Measurements from ENCODE around the gene SNTG2. TPM values are rescaled to one million over a fixed set of nuclear protein-coding genes. Genes with fewer than 3 reads are reported as not detected.

Gene SNTG2
- total RNA-seq, 1 donor from 2014 or later, result 7.7 TPM

GRCh38 chr2:1233281-1233680 lies 282.6 kb downstream of the SNTG2 start:
- DNase-seq, result no peak
- no peak for TF ChIP-seq CTCF (IDR thresholded peaks at IDR 0.05; ENCODE audit: partially characterized antibody, unreplicated experiment)
- Mint-ChIP-seq H3K36me3 (ENCODE audit: unreplicated experiment) (no peaks in the 10 kb centered on the region), H3K27me3 (ENCODE audit: unreplicated experiment) (no peaks in the 10 kb centered on the region), H3K4me3 (ENCODE audit: unreplicated experiment) (no peak overlapping the region), H3K9me3 (ENCODE audit: unreplicated experiment) (peaks cover 2% of the 10 kb centered on the region), H3K27ac (ENCODE audit: unreplicated experiment) (no peak overlapping the region), H3K4me1 (ENCODE audit: low read depth, unreplicated experiment) (no peaks in the 10 kb centered on the region)

GRCh38 chr2:1234731-1235308 lies 284.2 kb downstream of the SNTG2 start:
- Mint-ChIP-seq H3K27me3 (ENCODE audit: unreplicated experiment) (no peaks in the 10 kb centered on the region), H3K9me3 (ENCODE audit: unreplicated experiment) (peaks cover 2% of the 10 kb centered on the region), H3K27ac (ENCODE audit: unreplicated experiment) (no peak overlapping the region), H3K36me3 (ENCODE audit: unreplicated experiment) (no peaks in the 10 kb centered on the region), H3K4me1 (ENCODE audit: low read depth, unreplicated experiment) (no peaks in the 10 kb centered on the region), H3K4me3 (ENCODE audit: unreplicated experiment) (no peak overlapping the region)
- no peak for TF ChIP-seq CTCF (IDR thresholded peaks at IDR 0.05; ENCODE audit: partially characterized antibody, unreplicated experiment)
- DNase-seq, result no peak

GRCh38 chr2:1235806-1236205 lies 285.2 kb downstream of the SNTG2 start:
- no peaks in the 10 kb centered on the region for H3K27me3 Mint-ChIP-seq (ENCODE audit: unreplicated experiment)
- H3K4me3 Mint-ChIP-seq (ENCODE audit: unreplicated experiment), result no peak overlapping the region
- peaks cover 2% of the 10 kb centered on the region for H3K9me3 Mint-ChIP-seq (ENCODE audit: unreplicated experiment)
- no peak for DNase-seq
- no peaks in the 10 kb centered on the region for H3K4me1 Mint-ChIP-seq (ENCODE audit: low read depth, unreplicated experiment)
- TF ChIP-seq CTCF (IDR thresholded peaks at IDR 0.05; ENCODE audit: partially characterized antibody, unreplicated experiment), result no peak
- no peaks in the 10 kb centered on the region for H3K36me3 Mint-ChIP-seq (ENCODE audit: unreplicated experiment)
- no peak overlapping the region for H3K27ac Mint-ChIP-seq (ENCODE audit: unreplicated experiment)

- H3K4me3 Mint-ChIP-seq (ENCODE audit: unreplicated experiment), result no peak overlapping the region
- TF ChIP-seq CTCF (IDR thresholded peaks at IDR 0.05; ENCODE audit: partially characterized antibody, unreplicated experiment), result no peak
- H3K4me1 Mint-ChIP-seq (ENCODE audit: low read depth, unreplicated experiment), result no peaks in the 10 kb centered on the region
- no peak for DNase-seq
- H3K27me3 Mint-ChIP-seq (ENCODE audit: unreplicated experiment), result no peaks in the 10 kb centered on the region
- peaks cover 2% of the 10 kb centered on the region for H3K9me3 Mint-ChIP-seq (ENCODE audit: unreplicated experiment)
- H3K27ac Mint-ChIP-seq (ENCODE audit: unreplicated experiment), result no peak overlapping the region
- no peaks in the 10 kb centered on the region for H3K36me3 Mint-ChIP-seq (ENCODE audit: unreplicated experiment)
These were observed 286.0 kb downstream of the SNTG2 start for GRCh38 chr2:1236606-1237005.

- Mint-ChIP-seq H3K4me3 (ENCODE audit: unreplicated experiment) (no peak overlapping the region), H3K4me1 (ENCODE audit: low read depth, unreplicated experiment) (no peaks in the 10 kb centered on the region), H3K36me3 (ENCODE audit: unreplicated experiment) (no peaks in the 10 kb centered on the region), H3K27ac (ENCODE audit: unreplicated experiment) (no peak overlapping the region), H3K9me3 (ENCODE audit: unreplicated experiment) (peaks cover 2% of the 10 kb centered on the region), H3K27me3 (ENCODE audit: unreplicated experiment) (no peaks in the 10 kb centered on the region)
- DNase-seq, result no peak
- TF ChIP-seq CTCF (IDR thresholded peaks at IDR 0.05; ENCODE audit: partially characterized antibody, unreplicated experiment), result no peak
These were observed 287.1 kb downstream of the SNTG2 start for GRCh38 chr2:1237783-1238182.

All from glutamatergic neuron (in vitro differentiated cells).